HuH-7.5 (cell line): ENCODE data around the gene MTSS2.
"Not testable (repeated sequence)": the region's sequence is repeated elsewhere in the genome, so short reads cannot be mapped to it uniquely, and the experiment has no call there.

Experiments
- DNase-seq: peaks from one replicate; pipeline ENCODE4 v3.0.0; 2011; ENCODE audit warnings: low spot score

The MTSS2 gene

GRCh38 chr16:70674221-70675014 lies 11.4 kb downstream of the MTSS2 start:
- no peak for DNase-seq

DNA sequence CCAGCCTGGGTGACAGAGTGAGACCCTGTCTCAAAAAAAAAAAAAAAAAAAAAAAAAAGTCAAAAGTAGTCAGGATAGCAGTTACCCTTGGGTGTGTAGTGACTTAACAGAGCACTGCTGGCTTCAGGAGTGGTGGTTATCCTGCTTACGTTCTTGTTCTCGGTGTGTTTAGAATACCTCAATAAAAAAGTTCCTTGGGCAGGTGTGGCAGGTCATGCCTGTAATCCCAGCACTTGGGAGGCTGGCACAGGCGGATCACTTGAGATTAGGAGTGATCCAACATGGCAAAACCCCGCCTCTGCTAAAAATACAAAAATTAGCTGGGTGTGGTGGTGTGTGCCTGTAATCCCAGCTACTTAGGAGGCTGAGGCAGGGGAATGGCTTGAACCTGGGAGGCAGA lies 14.9 kb downstream of the MTSS2 start:
- DNase-seq: not testable (repeated sequence)

GRCh38 chr16:70670175-70670574 lies 15.7 kb downstream of the MTSS2 start:
- no peak for DNase-seq

GRCh38 chr16:70665806-70666735 lies 19.8 kb downstream of the MTSS2 start:
- DNase-seq: no peak

GRCh38 chr16:70665113-70665694 lies 20.6 kb downstream of the MTSS2 start:
- DNase-seq: no peak

GRCh38 chr16:70664325-70665112 lies 21.3 kb downstream of the MTSS2 start:
- DNase-seq: no peak

GRCh38 chr16:70663524-70664324 lies 22.1 kb downstream of the MTSS2 start:
- no peak for DNase-seq

GRCh38 chr16:70662991-70663523 lies 22.8 kb downstream of the MTSS2 start:
- DNase-seq: no peak

GRCh38 chr16:70661918-70662641 lies 23.8 kb downstream of the MTSS2 start:
- no peak for DNase-seq

GRCh38 chr16:70661534-70661917 lies 24.3 kb downstream of the MTSS2 start:
- no peak for DNase-seq

DNA sequence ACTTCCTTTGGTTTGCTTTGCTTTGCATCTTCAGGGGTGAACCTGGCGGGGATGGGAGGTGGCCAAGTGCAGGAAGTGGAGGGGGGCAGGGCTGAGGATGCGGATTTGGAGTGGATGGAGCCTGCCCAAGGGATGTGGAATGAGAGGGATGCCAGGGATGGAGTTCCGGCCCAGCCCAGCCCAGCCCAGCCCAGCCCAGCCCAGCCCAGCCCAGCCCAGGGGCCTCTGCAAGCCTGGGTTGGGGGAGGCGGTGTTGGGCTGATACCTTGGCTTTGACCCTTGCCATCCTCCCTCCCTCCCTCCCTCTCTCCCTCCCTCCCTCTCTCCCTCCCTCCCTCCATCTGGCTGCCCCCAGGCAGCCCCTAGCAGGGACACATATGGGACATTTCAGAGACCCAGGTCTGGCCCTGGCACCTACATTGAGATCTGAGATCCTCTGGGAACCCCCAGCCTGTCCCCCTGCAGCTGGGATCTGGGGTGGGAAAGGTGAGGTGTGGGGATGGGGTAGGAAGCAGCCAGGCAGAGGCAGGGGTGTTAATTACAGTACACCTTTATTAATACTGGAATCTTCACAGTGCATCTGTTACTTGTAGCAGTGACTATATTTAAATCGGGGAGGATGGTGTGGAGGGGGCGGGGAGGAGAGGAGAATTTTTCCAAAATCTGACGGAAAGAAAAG lies 25.0 kb downstream of the MTSS2 start:
- no peak for DNase-seq

DNA sequence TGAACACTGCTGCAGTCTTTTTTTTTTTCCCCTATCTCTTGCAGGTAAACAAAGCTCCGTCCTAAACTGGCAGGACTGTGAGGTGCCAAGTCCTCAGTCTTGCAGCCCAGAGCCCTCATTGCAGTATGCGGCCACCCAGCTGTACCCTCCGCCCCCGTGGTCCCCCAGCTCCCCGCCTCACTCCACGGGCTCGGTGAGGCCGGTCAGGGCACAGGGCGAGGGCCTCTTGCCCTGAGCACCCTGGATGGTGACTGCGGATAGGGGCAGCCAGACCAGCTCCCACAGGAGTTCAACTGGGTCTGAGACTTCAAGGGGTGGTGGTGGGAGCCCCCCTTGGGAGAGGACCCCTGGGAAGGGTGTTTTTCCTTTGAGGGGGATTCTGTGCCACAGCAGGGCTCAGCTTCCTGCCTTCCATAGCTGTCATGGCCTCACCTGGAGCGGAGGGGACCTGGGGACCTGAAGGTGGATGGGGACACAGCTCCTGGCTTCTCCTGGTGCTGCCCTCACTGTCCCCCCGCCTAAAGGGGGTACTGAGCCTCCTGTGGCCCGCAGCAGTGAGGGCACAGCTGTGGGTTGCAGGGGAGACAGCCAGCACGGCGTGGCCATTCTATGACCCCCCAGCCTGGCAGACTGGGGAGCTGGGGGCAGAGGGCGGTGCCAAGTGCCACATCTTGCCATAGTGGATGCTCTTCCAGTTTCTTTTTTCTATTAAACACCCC lies 25.7 kb downstream of the MTSS2 start:
- DNase-seq: no peak

GRCh38 chr16:70659546-70659945 lies 26.3 kb downstream of the MTSS2 start:
- DNase-seq: no peak

DNA sequence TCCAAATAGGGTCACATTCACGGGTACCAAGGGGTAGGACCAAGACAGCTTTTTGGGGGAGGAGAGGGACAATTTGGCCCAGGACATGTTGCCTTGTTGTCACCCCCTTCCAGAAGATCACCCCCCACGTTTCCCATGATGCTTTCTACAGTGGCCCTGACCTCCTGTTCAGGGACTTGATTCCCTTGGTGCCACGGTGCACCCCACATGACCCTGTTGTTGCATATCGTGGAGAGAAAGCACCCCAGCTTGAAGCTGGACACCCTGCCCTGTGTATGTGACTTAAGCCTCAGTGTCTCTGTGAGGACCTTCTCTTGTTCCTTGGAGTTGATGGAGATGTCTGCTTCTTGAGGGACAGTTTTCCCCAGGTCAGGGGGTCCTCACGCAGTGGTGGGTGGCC lies 26.9 kb downstream of the MTSS2 start:
- no peak for DNase-seq

DNA sequence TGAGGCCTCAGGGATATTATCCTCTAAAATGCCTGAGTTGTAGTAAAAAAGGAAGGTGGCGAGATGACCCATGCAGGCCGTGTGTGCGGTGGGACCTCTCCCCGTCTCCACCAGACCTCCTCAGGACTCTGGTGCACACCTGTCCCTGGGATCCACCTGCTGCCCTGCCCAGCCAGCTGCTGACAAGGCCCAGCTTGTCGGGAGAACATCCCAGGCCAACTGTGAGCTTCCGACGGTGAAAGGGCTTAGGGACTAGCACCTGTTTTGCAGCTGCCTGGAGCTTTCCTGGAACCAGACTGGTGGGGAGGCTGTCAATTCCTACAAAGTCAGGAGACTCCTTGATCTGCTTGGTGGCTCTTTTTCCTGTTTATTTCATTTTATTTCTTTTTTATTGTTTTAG lies 27.9 kb downstream of the MTSS2 start:
- DNase-seq: no peak

- no peak for DNase-seq
These were observed 29.1 kb downstream of the MTSS2 start for GRCh38 chr16:70656712-70657263.

DNA sequence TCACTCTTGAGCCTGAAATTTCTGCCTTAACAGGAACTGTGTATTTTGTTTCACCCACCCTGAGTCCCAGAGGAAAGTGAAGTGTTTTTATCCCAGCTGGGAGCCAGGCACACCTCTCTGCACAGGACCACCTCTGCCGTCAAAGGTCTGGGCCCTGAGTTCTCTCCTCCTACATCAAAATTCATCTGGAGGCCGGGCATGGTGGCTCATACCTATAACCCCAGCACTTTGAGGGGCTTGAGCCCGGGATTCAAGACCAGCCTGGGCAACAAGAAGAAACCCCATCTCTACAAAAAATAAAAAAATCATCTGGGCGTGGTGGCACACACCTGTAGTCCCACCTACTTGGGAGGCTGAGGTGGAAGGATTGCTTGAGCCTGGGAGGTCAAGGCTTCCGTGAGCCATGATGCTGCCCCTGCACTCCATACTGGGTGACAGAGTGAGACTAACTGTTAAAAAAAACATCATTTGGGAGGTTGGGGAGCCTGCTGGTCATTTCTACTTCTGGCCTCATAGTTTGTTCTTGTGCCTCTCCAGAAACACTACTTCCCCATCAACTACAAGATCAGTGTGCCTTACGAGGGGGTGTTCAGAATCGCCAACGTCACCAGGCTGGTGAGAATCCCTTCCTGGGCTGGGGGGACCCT lies 29.7 kb downstream of the MTSS2 start:
- no peak for DNase-seq
